Adrenal gland (tissue), 5 donors: ENCODE measurements around the gene SMPD1.

Experiments
- POLR2A ChIP-seq, 2 donors: fragments of 450-650 bp; IDR thresholded peaks; one replicate each; pipeline ENCODE4 v1.6.1; 2017; ENCODE audit warnings: antibody characterized with exemption in 2 of 2, mild to moderate bottlenecking in 2 of 2, moderate library complexity in 1 of 2
- TF ChIP-seq, protein P1 (sequence below), 6 experiments: fragments of 450-650 bp in 4 of 6; fragments of 200-600 bp in 2 of 6; sonication (generic) in 1 of 6; IDR thresholded peaks; 1 replicate in 5 of 6; 2 replicates in 1 of 6; pipeline versions ENCODE4 v1.5.1 to v1.8.0; 2016 to 2021; ENCODE audit warnings: antibody characterized with exemption in 6 of 6, mild to moderate bottlenecking in 2 of 6, moderate library complexity in 1 of 6
- donor health status: DM: no; HTN: no; CAD: no.

DNA sequence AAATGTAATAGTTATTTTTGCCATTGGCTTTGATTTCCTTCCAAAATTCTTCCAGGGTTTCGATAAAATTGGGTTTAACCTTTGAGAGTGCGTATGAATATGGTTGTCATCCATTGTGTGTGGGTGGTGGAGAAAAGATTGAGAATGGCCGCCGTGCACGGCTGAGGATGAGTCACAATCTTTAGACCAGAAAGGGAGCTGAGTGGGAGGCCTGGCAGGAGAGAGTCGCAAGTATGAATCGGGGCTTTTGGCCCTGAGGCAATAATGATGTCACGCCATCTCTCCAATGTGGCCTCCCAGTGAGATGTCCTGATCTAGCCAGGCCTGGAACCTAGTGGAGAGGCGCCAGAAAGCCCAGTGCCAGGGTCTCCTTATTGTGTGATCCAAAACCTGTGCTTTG, 33.1 kb upstream of the SMPD1 start:
- TF ChIP-seq, protein P1, sequence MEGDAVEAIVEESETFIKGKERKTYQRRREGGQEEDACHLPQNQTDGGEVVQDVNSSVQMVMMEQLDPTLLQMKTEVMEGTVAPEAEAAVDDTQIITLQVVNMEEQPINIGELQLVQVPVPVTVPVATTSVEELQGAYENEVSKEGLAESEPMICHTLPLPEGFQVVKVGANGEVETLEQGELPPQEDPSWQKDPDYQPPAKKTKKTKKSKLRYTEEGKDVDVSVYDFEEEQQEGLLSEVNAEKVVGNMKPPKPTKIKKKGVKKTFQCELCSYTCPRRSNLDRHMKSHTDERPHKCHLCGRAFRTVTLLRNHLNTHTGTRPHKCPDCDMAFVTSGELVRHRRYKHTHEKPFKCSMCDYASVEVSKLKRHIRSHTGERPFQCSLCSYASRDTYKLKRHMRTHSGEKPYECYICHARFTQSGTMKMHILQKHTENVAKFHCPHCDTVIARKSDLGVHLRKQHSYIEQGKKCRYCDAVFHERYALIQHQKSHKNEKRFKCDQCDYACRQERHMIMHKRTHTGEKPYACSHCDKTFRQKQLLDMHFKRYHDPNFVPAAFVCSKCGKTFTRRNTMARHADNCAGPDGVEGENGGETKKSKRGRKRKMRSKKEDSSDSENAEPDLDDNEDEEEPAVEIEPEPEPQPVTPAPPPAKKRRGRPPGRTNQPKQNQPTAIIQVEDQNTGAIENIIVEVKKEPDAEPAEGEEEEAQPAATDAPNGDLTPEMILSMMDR (IDR thresholded peaks at IDR 0.05) = no peak
- TF ChIP-seq POLR2A (IDR thresholded peaks at IDR 0.05) = no peak
